Loucy (cell line): Measurements from ENCODE around the gene IGFBP6.

Experiments used
- H2AFZ ChIP-seq: fragments of 200-600 bp; sonication (generic); 2 replicates; pipeline ENCODE4 v1.6.0; 2016; ENCODE audit warnings: antibody characterized with exemption, mild to moderate bottlenecking, low read length, moderate library complexity
- H3F3A ChIP-seq: fragments of 200-600 bp; 2 replicates; pipeline ENCODE4 v1.6.0; 2016; ENCODE audit warnings: antibody characterized with exemption, low read depth, mild to moderate bottlenecking
- H3K27me3 ChIP-seq: fragments of 200-600 bp; sonication (generic); 2 replicates; pipeline ENCODE4 v1.6.1; 2014; ENCODE audit warnings: low read length, mild to moderate bottlenecking; ENCODE audit not compliant: insufficient read depth, poor library complexity, severe bottlenecking
- H3K36me3 ChIP-seq: fragments of 200-600 bp; sonication (generic); 2 replicates; pipeline ENCODE4 v1.6.1; 2016; ENCODE audit warnings: low read length; ENCODE audit not compliant: insufficient read depth
- H3K4me1 ChIP-seq: fragments of 200-600 bp; sonication (generic); 2 replicates; pipeline ENCODE4 v1.5.1; 2014; ENCODE audit warnings: low read length, mild to moderate bottlenecking; ENCODE audit not compliant: insufficient read depth, poor library complexity, severe bottlenecking
- H3K4me2 ChIP-seq: fragments of 200-600 bp; sonication (generic); 2 replicates; pipeline ENCODE4 v1.6.0; 2014; ENCODE audit warnings: antibody characterized with exemption, low read length, low read depth, mild to moderate bottlenecking; ENCODE audit not compliant: poor library complexity, severe bottlenecking
- H3K4me3 ChIP-seq: fragments of 200-600 bp; sonication (generic); 2 replicates; pipeline ENCODE4 v1.5.1; 2014; ENCODE audit warnings: low read length, mild to moderate bottlenecking, mixed read lengths; ENCODE audit not compliant: poor library complexity, severe bottlenecking
- H3K79me2 ChIP-seq: fragments of 200-600 bp; sonication (generic); 2 replicates; pipeline ENCODE4 v1.6.1; 2014; ENCODE audit warnings: low read length; ENCODE audit not compliant: insufficient read depth
- H3K9ac ChIP-seq: fragments of 200-600 bp; sonication (generic); 2 replicates; pipeline ENCODE4 v1.6.0; 2014; ENCODE audit warnings: mild to moderate bottlenecking, low read depth, low read length, moderate library complexity; ENCODE audit not compliant: poor library complexity, severe bottlenecking
- H3K9me2 ChIP-seq: fragments of 200-600 bp; sonication (generic); replicated peaks from 2 replicates; pipeline ENCODE4 v1.6.1; 2016; ENCODE audit warnings: low read depth, low read length, mixed read lengths
- H3K9me3 ChIP-seq: fragments of 200-600 bp; sonication (generic); 2 replicates; pipeline ENCODE4 v1.6.1; 2014; ENCODE audit warnings: mild to moderate bottlenecking, antibody characterized with exemption, low read length, low read depth; ENCODE audit not compliant: insufficient read depth
- H4K20me1 ChIP-seq: fragments of 200-600 bp; sonication (generic); 2 replicates; pipeline ENCODE4 v1.6.0; 2014; ENCODE audit warnings: antibody characterized with exemption, low read length, mild to moderate bottlenecking; ENCODE audit not compliant: insufficient read depth, poor library complexity, severe bottlenecking
- CTCF ChIP-seq: fragments of 200-600 bp; sonication (generic); conservative IDR thresholded peaks from 2 replicates; pipeline ENCODE4 v1.5.1; 2014; ENCODE audit warnings: mild to moderate bottlenecking, antibody characterized with exemption, low read length
- EZH2phosphoT487 ChIP-seq: fragments of 200-600 bp; IDR thresholded peaks from 2 replicates; pipeline ENCODE4 v1.6.1; 2018; ENCODE audit warnings: antibody characterized with exemption, mild to moderate bottlenecking, moderate library complexity, borderline replicate concordance

Gene IGFBP6

DNA sequence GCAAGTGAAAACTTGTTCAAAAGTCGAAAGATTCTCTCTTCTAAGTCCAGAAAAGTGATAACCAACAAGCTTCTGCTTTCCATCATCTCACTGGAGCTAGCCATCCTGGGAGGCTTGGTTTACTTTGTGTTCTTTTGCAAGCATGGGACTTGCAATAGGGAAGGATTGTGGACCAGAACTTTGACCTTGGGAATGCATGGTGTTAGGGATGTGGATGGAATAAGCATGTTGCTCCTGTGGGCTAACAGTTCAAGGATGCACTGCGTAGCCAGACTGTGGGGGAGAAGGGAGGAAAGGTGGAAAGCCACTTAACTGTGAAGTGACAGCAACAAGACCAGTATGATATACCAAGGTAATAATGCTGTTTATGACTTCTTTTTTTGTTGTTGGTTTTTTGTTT is 34.4 kb downstream of the IGFBP6 start:
- Histone ChIP-seq H3F3A (no peaks in the 10 kb centered on the region), H3K4me2 (no peak overlapping the region), H3K9me3 (no peaks in the 10 kb centered on the region), H3K4me3 (no peak overlapping the region), H3K9ac (no peak overlapping the region), H3K4me1 (no peaks in the 10 kb centered on the region), H3K27me3 (no peaks in the 10 kb centered on the region), H4K20me1 (no peaks in the 10 kb centered on the region), H3K36me3 (no peaks in the 10 kb centered on the region), H2AFZ (no peak overlapping the region), H3K9me2 (no peaks in the 10 kb centered on the region), H3K79me2 (no peaks in the 10 kb centered on the region)
- no peak for TF ChIP-seq EZH2phosphoT487
- TF ChIP-seq CTCF = no peak

- H4K20me1 ChIP-seq = no peaks in the 10 kb centered on the region
- peaks cover 1% of the 10 kb centered on the region; the same call in 1 of the 2 replicates for H3K9me3 ChIP-seq
- no peak overlapping the region for H2AFZ ChIP-seq
- no peaks in the 10 kb centered on the region for H3K36me3 ChIP-seq
- TF ChIP-seq CTCF = no peak
- TF ChIP-seq EZH2phosphoT487 = no peak
- H3K79me2 ChIP-seq = no peaks in the 10 kb centered on the region
- H3K9me2 ChIP-seq = no peaks in the 10 kb centered on the region
- H3K4me1 ChIP-seq = no peaks in the 10 kb centered on the region
- no peaks in the 10 kb centered on the region for H3K27me3 ChIP-seq
- no peaks in the 10 kb centered on the region for H3F3A ChIP-seq
- no peak overlapping the region for H3K4me2 ChIP-seq
- H3K9ac ChIP-seq = no peak overlapping the region
- H3K4me3 ChIP-seq = no peak overlapping the region
These were observed 36.3 kb downstream of the IGFBP6 start for GRCh38 chr12:53133722-53134121.

- Histone ChIP-seq H3K9ac (no peak overlapping the region), H4K20me1 (no peaks in the 10 kb centered on the region), H3F3A (no peaks in the 10 kb centered on the region), H3K4me3 (no peak overlapping the region), H2AFZ (no peak overlapping the region), H3K4me1 (no peaks in the 10 kb centered on the region), H3K9me2 (no peaks in the 10 kb centered on the region), H3K4me2 (no peak overlapping the region), H3K27me3 (no peaks in the 10 kb centered on the region), H3K9me3 (peaks cover 9% of the 10 kb centered on the region; the same call in 1 of the 2 replicates), H3K36me3 (no peaks in the 10 kb centered on the region), H3K79me2 (no peaks in the 10 kb centered on the region)
- TF ChIP-seq CTCF (no peak), EZH2phosphoT487 (no peak)
These were observed 45.9 kb downstream of the IGFBP6 start for GRCh38 chr12:53143355-53143754.
